ENCODE data around the gene DNAAF2.
"Not testable (repeated sequence)": the region's sequence is repeated elsewhere in the genome, so short reads cannot be mapped to it uniquely, and the experiment has no call there.

GRCh38 chr14:49619273-49619672 is 15.8 kb downstream of the DNAAF2 start:
- TF ChIP-seq CTCF (IDR thresholded peaks at IDR 0.05; ENCODE audit: poor library complexity); EZH2 (IDR thresholded peaks at IDR 0.05; ENCODE audit: borderline replicate concordance); EZH2phosphoT487 (IDR thresholded peaks at IDR 0.05; ENCODE audit: low read depth, severe bottlenecking, unreplicated experiment): not testable (repeated sequence)

All from hepatocyte (in vitro differentiated cells).